ENCODE data around the gene OR6X1.
"Not testable (repeated sequence)": the region's sequence is repeated elsewhere in the genome, so short reads cannot be mapped to it uniquely, and the experiment has no call there.

OR6X1 gene

GRCh38 chr11:123751781-123752180 lies 2.5 kb downstream of the OR6X1 start:
- DNase-seq = no peak

- DNase-seq = not testable (repeated sequence)
These were observed 6.0 kb downstream of the OR6X1 start for GRCh38 chr11:123748349-123748748.

GRCh38 chr11:123745764-123746451 lies 8.4 kb downstream of the OR6X1 start:
- DNase-seq = no peak

DNA sequence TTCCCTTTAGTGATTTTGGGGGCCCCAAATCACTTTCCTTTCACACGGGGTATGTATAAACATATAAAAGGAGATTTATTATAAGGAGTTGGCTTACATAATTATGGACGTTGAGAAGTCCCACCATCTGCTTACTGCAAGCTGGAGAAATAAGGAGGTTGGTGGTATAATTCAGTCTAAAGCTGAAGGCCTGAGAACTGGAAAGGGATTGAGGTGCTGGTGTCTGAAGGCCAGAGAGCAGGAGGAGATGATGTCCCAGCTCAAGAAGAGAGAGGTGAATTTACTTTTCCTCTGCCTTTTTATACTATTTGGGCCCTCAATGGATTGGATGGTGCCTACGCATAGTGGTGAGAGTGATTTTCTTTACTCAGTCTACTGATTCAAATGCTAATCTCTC lies 11.6 kb downstream of the OR6X1 start:
- DNase-seq = no peak

DNA sequence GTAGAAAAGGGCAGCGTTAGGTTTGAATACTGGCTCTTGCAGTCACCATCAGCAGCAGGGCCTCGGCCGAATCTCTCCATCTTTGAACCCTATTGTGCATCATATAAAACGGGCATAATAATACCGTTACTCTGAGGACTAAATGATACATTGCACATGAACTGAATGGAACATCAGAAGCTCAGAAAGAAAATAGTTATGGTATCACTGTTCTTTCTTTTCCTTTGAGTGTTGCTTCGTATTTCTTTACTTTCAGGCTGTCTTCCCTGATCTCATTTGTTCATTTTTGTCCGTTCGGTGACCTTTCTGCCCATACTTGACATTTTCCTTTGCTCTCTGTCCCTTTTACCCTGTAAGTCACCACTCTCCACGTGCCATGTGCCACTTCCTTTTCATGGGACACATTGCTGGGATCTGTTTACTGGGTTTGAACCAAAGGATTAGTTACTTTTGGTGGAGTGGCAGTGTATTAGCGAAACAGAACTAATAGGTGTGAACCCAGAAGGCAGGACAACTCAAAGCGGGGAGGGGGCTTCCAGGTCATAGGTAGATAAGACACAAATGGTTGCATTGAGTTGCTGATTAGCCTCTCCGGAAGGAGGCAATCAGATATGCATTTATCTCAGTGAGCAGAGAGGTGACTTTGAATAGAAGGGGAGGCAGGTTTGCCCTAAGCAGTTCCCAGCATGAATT lies 12.1 kb downstream of the OR6X1 start:
- DNase-seq = no peak

DNA sequence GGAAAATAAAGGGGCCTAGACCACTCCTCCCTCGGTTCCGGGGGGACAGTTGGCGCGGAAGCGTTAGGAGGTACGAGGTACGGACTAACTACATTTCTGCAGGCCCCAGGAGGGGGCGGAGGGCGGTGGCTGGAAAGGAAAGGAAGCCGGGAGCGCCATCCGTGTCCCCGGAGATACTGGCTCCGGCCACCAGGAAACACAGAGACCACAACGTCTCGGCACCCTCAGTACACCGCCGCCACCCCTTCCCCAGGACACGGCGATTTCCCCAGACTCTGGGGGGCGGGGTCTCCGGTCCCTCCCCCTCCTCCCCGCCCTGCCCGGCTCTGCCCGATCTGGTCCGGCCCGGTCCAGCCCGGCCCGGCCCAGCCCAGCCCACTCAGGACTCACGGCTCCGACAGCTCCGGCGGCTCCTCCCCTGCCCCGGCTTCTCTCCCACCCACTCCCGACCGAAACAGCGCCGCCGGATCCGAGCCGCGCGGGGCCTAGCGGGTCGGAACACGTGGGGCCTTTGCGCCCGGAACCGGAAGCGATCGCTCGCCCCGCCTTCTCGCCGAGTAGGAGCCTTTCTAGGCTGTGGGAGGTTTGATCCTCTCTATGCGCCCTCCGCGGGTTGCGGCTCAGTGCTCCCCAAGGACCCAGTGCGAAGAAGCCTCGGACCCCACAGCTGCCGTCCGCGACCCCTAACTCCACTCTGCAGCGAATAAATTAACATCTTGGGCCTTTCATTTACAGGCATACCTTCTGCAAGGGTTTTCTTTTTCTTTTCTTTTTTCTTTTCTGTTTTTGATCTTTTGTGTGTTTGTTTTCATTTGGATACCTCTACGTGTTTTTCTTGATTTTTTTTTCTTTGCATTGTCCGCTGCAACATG lies 12.9 kb downstream of the OR6X1 start, which contains the start of gene ZNF202:
ZNF202 (minus strand) TSS at position 502 of the 872 bp plus-strand sequence. CDS start 10,772 bp downstream, outside the sequence.
- DNase-seq = peak; percentile 90 to 95 (median 92)

DNA sequence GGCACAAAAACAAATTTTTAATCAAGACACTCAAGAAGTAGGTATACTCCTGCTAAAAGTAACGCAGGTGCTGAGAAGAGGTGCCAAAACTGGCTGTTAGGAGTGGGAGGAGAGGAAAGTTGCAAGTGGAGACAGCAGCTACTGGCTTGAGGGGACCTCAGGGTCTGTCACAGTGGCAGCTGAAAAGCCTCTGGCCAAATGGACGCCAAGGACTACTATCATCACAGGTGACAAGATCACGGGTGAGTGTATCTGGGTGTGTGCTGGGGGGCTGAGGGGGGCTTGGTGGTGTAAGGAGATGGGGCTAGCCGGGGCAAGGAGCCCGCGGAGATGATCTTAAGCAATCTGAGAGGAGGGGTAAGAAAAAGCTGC lies 13.5 kb downstream of the OR6X1 start:
- DNase-seq = peak in 1 of 3 experiments; percentile 37

DNA sequence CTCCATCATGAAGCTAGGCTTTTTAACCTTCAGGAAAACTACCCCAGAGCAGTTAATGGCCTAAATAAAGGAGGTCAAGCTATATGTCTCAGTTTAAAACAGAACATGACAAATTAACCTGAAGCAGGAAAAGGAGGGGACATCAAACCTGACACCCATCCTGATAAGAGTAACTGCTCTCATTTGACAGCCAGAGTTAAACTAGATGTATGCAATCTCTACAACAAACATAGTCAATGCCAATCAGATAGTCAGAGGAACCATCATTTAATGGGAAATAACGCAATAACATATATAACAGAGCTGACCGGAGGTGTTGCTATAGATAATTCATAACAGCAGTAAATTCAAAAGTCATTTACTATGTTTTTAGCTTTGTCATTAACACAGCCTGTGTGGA lies 15.9 kb downstream of the OR6X1 start:
- DNase-seq = no peak

GRCh38 chr11:123736769-123737168 lies 17.5 kb downstream of the OR6X1 start:
- no peak for DNase-seq

DNA sequence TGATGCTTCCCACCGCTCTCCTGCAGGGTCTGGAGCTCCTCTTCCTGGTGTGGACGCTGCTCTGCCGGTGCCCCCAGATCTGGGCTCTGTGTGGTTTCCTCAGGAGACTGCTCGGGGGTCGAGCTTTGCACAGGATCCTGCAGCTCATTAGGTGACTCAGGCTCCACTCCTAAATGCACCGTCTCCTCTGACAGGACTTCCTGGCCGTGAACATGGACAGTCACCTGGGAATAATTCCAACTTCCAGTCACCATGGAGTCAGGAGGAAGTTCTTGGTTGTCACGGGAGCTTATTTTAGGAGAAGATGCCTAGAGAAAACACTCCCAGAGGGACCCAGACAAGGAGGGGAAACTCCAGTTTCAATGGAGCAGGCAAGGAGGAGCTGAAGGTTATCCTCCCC lies 24.7 kb downstream of the OR6X1 start:
- DNase-seq = no peak

- no peak for DNase-seq
These were observed 28.2 kb downstream of the OR6X1 start for GRCh38 chr11:123725995-123726655.

DNA sequence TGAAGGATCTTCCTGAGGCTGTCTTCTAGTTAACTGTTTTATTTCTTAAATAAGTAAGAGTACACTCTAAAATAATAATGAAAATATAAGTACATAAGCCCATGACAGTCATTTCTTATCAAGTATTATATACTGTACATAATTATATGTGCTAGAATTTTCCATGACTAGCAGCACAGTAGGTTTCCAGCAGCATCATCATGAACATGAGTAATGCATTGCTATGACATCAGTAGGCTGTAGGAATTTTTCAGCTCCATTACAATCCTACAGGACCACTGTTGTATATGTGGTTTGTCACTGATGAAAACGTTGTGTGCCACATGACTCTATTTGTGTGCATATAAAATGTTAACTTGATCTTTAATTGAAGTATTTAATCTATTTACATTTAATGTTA lies 34.9 kb downstream of the OR6X1 start:
- no peak for DNase-seq

GRCh38 chr11:123718469-123718868 lies 35.8 kb downstream of the OR6X1 start:
- DNase-seq = peak in 1 of 3 experiments; percentile 24

GRCh38 chr11:123718063-123718462 lies 36.3 kb downstream of the OR6X1 start:
- DNase-seq = no peak

DNA sequence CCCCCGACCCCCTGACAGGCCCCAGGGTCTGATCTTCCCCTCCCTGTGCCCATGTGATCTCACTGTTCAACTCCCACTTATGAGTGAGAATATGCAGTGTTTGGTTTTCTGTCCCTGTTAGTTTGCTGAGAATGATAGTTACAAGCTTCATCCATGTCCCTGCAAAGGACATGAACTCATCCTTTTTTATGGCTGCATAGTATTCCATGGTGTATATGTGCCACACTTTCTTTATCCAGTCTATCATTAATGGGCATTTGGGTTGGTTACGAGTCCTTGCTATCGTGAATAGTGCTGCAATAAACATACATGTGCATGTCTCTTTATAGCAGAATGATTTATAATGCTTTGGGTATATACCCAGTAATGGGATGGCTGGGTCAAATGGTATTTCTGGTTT lies 41.7 kb downstream of the OR6X1 start:
- DNase-seq = not testable (repeated sequence)

DNA sequence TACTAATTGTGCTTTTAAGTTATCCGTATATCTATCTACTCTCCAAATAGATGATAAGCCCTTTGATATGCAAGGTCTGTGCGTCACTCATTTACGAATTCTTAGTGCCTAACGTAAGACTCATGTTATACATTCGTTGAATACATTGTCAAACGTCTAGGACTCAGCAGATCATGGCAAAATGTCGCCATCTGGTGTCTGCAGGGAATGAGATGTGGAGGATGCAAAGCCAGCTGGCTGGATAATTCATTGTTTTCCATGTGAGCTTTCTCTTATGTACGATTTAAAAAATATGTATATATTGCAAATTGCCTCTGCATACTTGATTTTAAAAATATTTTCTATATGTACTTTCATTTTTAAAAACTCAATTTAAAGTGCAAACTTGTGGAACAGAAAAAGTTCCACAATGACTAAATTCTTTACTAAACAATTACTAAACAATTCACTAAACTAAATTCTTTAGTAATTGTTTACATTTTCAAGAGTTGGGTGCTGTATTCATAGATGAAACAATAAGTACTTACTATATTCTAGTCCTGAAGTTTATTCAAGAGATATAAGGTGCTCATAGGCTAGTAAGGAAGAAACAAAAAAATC lies 46.6 kb downstream of the OR6X1 start:
- DNase-seq = peak; percentile 67 to 91 (median 76)

- DNase-seq = no peak
These were observed 47.1 kb downstream of the OR6X1 start for GRCh38 chr11:123707206-123707605.

GRCh38 chr11:123704341-123704740 lies 50.0 kb downstream of the OR6X1 start:
- peak in 1 of 3 experiments; percentile 61 for DNase-seq
